Posterior cingulate gyrus (tissue), 11 donors: ENCODE measurements around the gene SAP30L.

Experiments
- DNase-seq, 10 donors: peaks; one replicate each; pipeline versions ENCODE4 v3.0.0 to v3.0.0-alpha.2; 2020 to 2021; ENCODE audit warnings: mixed read lengths in 3 of 10
- intact Hi-C: fragments of 100-400 bp; cut with DNase I; formaldehyde crosslinking; loops from one replicate; pipeline ENCODE4 v1.15.1; 2023

Gene SAP30L

GRCh38 chr5:154501566-154501965 lies 55.8 kb downstream of the SAP30L start:
- no peak for DNase-seq
- intact Hi-C loops, result no loop called here

GRCh38 chr5:154502180-154502579 lies 56.4 kb downstream of the SAP30L start:
- DNase-seq, result no peak
- intact Hi-C loops, result no loop called here

GRCh38 chr5:154503698-154504039 lies 57.9 kb downstream of the SAP30L start:
- DNase-seq, result no peak
- intact Hi-C loops, result no loop called here

DNA sequence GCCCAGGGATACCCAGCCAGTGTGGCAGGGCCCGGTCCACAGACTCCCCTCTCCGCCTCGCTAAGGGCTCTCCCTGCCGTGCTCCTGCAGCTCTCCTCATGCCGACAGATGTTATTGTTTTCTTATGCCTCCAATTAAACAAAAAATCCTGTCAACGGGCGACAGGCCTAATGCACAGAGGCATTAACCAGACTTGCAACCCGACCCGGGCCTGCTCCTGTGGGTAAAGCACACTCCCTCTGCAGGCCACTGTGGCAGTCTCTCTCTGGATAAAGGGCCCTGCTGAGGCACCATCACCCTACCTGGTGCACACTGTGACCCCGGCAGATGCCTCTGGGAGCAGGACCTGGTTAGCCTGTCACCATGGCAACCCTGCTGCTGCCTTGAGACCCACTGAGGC lies 59.8 kb downstream of the SAP30L start:
- no peak for DNase-seq
- intact Hi-C loops, result no loop called here

- intact Hi-C loops, result no loop called here
- no peak for DNase-seq
Observed at GRCh38 chr5:154506049-154506715, 60.4 kb downstream of the SAP30L start.

DNA sequence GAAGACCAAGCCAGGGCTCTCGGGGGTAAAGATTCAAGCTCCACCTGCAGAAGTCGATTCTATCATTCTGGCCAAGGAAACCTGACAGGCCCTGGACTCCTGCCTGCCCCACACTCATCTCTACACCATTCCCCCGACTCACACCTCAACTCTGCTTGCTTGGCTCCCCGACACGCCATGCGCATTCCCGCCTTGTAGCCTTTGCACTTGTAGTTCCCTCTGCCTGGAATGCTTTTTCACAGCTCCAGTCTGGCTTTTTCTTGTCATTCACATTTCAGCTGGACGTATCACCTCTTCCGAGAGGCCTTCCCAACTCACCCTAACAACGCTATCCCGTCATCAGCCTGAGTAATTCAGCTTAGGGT lies 60.9 kb downstream of the SAP30L start:
- no peak for DNase-seq

GRCh38 chr5:154508114-154508513 lies 62.3 kb downstream of the SAP30L start:
- intact Hi-C loops, result no loop called here
- no peak for DNase-seq

More for the DNA sequence above, 60.9 kb downstream of the SAP30L start:
- intact Hi-C loops, result no loop called here

GRCh38 chr5:154509784-154510555 lies 64.2 kb downstream of the SAP30L start:
- DNase-seq, result no peak
- intact Hi-C loops, result no loop called here
